ENCODE results near the gene SHB. TPM values are rescaled to one million over a fixed set of nuclear protein-coding genes. Genes with fewer than 3 reads are reported as not detected.

SHB gene
- total RNA-seq, 1 experiment from 2014 or later, result 29.6 TPM

DNA sequence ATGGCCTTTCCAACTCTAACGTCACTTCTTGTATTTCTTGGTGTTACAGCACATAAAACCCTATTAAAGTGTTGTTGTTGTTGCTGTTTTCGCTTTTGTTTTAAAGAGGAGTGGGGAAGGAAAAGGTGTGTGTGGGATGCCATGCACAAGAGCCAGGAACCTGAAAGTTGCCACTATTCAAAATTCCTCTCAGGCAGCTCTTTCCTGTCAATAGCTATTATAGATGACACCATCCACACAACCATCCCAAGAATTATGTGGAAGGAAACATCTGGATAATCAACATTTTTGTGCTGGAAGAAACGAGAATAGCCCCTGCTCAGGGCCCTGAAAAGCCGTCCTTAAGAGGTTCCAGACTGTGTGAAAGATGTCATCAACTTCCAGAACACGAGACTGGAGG, 79.3 kb downstream of the SHB start:
- no peak overlapping the region for H3K27ac Mint-ChIP-seq (ENCODE audit: low read depth, unreplicated experiment)
- no peak overlapping the region for H3K4me3 Mint-ChIP-seq (ENCODE audit: unreplicated experiment)
- POLR2A ChIA-PET, result no interaction called here
- TF ChIP-seq, protein P1, sequence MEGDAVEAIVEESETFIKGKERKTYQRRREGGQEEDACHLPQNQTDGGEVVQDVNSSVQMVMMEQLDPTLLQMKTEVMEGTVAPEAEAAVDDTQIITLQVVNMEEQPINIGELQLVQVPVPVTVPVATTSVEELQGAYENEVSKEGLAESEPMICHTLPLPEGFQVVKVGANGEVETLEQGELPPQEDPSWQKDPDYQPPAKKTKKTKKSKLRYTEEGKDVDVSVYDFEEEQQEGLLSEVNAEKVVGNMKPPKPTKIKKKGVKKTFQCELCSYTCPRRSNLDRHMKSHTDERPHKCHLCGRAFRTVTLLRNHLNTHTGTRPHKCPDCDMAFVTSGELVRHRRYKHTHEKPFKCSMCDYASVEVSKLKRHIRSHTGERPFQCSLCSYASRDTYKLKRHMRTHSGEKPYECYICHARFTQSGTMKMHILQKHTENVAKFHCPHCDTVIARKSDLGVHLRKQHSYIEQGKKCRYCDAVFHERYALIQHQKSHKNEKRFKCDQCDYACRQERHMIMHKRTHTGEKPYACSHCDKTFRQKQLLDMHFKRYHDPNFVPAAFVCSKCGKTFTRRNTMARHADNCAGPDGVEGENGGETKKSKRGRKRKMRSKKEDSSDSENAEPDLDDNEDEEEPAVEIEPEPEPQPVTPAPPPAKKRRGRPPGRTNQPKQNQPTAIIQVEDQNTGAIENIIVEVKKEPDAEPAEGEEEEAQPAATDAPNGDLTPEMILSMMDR (IDR thresholded peaks at IDR 0.05; ENCODE audit: unreplicated experiment), result no peak
- no peaks in the 10 kb centered on the region for H3K27me3 Mint-ChIP-seq (ENCODE audit: insufficient read depth, unreplicated experiment)
- BruUV-seq (replicated peaks), result no TSS peak
- no peak for DNase-seq (ENCODE audit: unreplicated experiment)
- no peaks in the 10 kb centered on the region for H3K9me3 Mint-ChIP-seq (ENCODE audit: unreplicated experiment)
- H3K4me1 Mint-ChIP-seq (ENCODE audit: insufficient read depth, unreplicated experiment), result peaks cover 25% of the 10 kb centered on the region
- intact Hi-C loops (cut with micrococcal nuclease), result no loop called here
- CTCF ChIA-PET, result no interaction called here
- H3K36me3 Mint-ChIP-seq (ENCODE audit: insufficient read depth, unreplicated experiment), result peaks cover 6% of the 10 kb centered on the region

DNA sequence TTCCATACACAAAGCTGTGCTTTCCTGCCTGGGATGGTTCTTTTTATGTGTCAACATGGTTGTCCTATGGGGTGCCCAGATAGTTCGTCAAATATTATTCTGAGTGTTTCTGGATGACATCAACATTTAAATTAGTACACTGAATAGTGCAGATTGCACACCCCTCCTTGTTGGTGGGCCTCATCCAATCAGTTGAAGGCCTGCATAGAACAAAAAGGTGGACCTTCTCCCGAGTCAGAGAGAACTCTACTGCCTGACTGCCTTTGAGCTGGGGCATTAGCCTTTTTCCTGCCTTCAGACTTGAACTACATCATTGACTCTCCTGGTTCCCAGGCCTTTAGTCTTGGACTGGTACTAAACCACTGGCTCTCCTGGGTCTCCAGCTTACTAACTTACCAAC, 80.4 kb downstream of the SHB start:
- CTCF ChIA-PET, result interaction anchor here (0.9 kb wide), 1 partner anchor 79 kb away, joined by 4 read pairs; no protein-coding TSS in a partner anchor
- H3K4me3 Mint-ChIP-seq (ENCODE audit: unreplicated experiment), result no peak overlapping the region
- H3K27me3 Mint-ChIP-seq (ENCODE audit: insufficient read depth, unreplicated experiment), result no peaks in the 10 kb centered on the region
- H3K36me3 Mint-ChIP-seq (ENCODE audit: insufficient read depth, unreplicated experiment), result no peaks in the 10 kb centered on the region
- intact Hi-C loops (cut with micrococcal nuclease), result no loop called here
- H3K4me1 Mint-ChIP-seq (ENCODE audit: insufficient read depth, unreplicated experiment), result peaks cover 19% of the 10 kb centered on the region
- TF ChIP-seq, protein P1 (IDR thresholded peaks at IDR 0.05; ENCODE audit: unreplicated experiment), result no peak
- POLR2A ChIA-PET, result interaction anchor here (0.6 to 0.7 kb wide), 2 partner anchors 80 to 366 kb away, joined by 3 read pairs; partner anchors contain the start of gene SHB
- DNase-seq (ENCODE audit: unreplicated experiment), result no peak
- H3K27ac Mint-ChIP-seq (ENCODE audit: low read depth, unreplicated experiment), result no peak overlapping the region
- H3K9me3 Mint-ChIP-seq (ENCODE audit: unreplicated experiment), result no peaks in the 10 kb centered on the region
- no TSS peak for BruUV-seq (replicated peaks)

DNA sequence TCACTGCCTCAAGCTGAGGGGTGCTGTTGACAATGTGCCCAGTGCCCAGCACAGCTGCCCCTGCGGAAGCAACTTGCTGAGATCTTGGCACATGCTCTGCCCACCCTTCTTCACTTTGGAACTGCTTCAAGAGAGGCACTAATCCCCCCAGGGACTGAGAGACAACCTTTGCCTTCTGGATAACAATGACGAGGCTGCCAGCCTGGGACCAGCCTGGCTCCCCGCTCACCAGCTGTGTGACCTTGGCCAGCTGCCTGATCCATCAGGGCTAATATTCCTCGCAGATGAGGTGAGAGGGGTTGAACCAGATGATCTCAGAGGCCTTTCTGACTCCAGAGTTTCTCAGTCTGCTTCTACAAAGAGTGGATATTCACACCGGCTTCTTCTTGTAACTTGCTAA, 81.0 kb downstream of the SHB start:
- no peak overlapping the region for H3K4me3 Mint-ChIP-seq (ENCODE audit: unreplicated experiment)
- POLR2A ChIA-PET, result no interaction called here
- CTCF ChIA-PET, result interaction anchor here (0.9 kb wide), 1 partner anchor 79 kb away, joined by 4 read pairs; no protein-coding TSS in a partner anchor

DNA sequence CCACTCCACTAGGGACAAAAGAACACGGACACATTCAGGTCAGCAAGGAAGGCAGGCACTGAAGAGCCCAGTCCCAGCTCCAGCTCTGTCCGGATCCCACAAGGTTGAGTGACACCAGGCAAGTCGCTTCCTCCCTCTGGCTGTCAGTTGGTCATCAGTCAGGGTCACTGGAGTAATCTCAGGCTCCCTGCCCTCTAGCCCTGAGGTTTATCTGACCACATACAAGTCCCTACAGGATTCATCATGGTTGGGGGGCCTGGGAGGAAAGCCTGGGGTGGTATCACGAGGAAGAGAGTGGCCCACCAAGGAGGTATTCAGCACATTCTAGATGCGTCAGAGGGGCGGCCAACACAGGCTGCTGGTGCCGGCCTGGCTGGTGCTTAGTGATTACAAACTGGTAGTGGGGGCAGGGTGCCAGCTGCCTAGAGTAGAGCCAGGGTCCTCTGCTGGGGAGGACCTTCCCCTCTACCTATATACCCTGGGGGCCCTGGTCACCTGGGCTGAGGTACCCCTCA, 81.5 kb downstream of the SHB start:
- no peak for DNase-seq (ENCODE audit: unreplicated experiment)
- Mint-ChIP-seq H3K27me3 (ENCODE audit: insufficient read depth, unreplicated experiment) (no peaks in the 10 kb centered on the region), H3K4me1 (ENCODE audit: insufficient read depth, unreplicated experiment) (peaks cover 19% of the 10 kb centered on the region), H3K27ac (ENCODE audit: low read depth, unreplicated experiment) (no peak overlapping the region), H3K9me3 (ENCODE audit: unreplicated experiment) (no peaks in the 10 kb centered on the region), H3K36me3 (ENCODE audit: insufficient read depth, unreplicated experiment) (no peaks in the 10 kb centered on the region), H3K4me3 (ENCODE audit: unreplicated experiment) (no peak overlapping the region)
- ChIA-PET CTCF (interaction anchor here (0.9 kb wide), 1 partner anchor 82 kb away, joined by 3 read pairs; the partner anchor contains the start of gene SHB), POLR2A (no interaction called here)
- BruUV-seq (replicated peaks), result no TSS peak
- intact Hi-C loops (cut with micrococcal nuclease), result no loop called here
- TF ChIP-seq, protein P1 (IDR thresholded peaks at IDR 0.05; ENCODE audit: unreplicated experiment), result no peak

More for the DNA sequence above, 81.0 kb downstream of the SHB start:
- Mint-ChIP-seq H3K9me3 (ENCODE audit: unreplicated experiment) (no peaks in the 10 kb centered on the region), H3K4me1 (ENCODE audit: insufficient read depth, unreplicated experiment) (peaks cover 19% of the 10 kb centered on the region), H3K27ac (ENCODE audit: low read depth, unreplicated experiment) (no peak overlapping the region), H3K36me3 (ENCODE audit: insufficient read depth, unreplicated experiment) (no peaks in the 10 kb centered on the region), H3K27me3 (ENCODE audit: insufficient read depth, unreplicated experiment) (no peaks in the 10 kb centered on the region)
- BruUV-seq (replicated peaks), result no TSS peak
- intact Hi-C loops (cut with micrococcal nuclease), result no loop called here
- TF ChIP-seq, protein P1 (IDR thresholded peaks at IDR 0.05; ENCODE audit: unreplicated experiment), result no peak
- no peak for DNase-seq (ENCODE audit: unreplicated experiment)
